ENCODE measurements around the gene PRKCZ. TPM values are rescaled to one million over a fixed set of nuclear protein-coding genes. Genes with fewer than 3 reads are reported as not detected.

Gene PRKCZ
- total and polyA plus RNA-seq, 2 of the 4 experiments (the other 2 are of a cell fraction), result 2.0 to 3.5 TPM

GRCh38 chr1:2185880-2186855 lies 136.0 kb downstream of the PRKCZ start:
- H2BK120ac ChIP-seq (ENCODE audit: low read depth, low read length), result no peak overlapping the region
- no peak for ATAC-seq (ENCODE audit: low read depth)
- no peak overlapping the region for H3K4me3 ChIP-seq (ENCODE audit: insufficient read depth, low read depth, low read length)
- H4K8ac ChIP-seq (ENCODE audit: low read depth in 2 of 2, low read length in 2 of 2), result no peak overlapping the region
- H3K4me2 ChIP-seq (ENCODE audit: low read depth, low read length), result no peak overlapping the region
- H3K27ac ChIP-seq (ENCODE audit: insufficient read depth, low read length), result no peak overlapping the region
- H2BK15ac ChIP-seq (ENCODE audit: low read depth, low read length), result no peak overlapping the region
- no peaks in the 10 kb centered on the region for H3K27me3 ChIP-seq (ENCODE audit: control insufficient read depth, insufficient read depth, low read length)
- H3K18ac ChIP-seq (ENCODE audit: low read depth, low read length), result no peak overlapping the region
- H3K9ac ChIP-seq (ENCODE audit: low read depth, low read length), result no peak overlapping the region
- no peak overlapping the region for H3K56ac ChIP-seq (ENCODE audit: extremely low read depth, insufficient read depth, low read length)
- H4K5ac ChIP-seq (ENCODE audit: low read depth, low read length), result no peak overlapping the region
- H3K23ac ChIP-seq (ENCODE audit: low read depth, low read length), result no peak overlapping the region
- peaks cover 9 to 24% of the 10 kb centered on the region in 2 experiments for H3K79me1 ChIP-seq (ENCODE audit: low read depth in 1 of 2, low read length in 2 of 2)
- no peak overlapping the region for H2BK20ac ChIP-seq (ENCODE audit: low read depth, low read length)
- no peak overlapping the region for H2AK5ac ChIP-seq (ENCODE audit: low read depth, low read length)
- no peak overlapping the region for H4K91ac ChIP-seq (ENCODE audit: insufficient read depth, low read depth, low read length)
- H2BK5ac ChIP-seq (ENCODE audit: low read depth, low read length, poor library complexity, severe bottlenecking), result no peak overlapping the region
- WGBS, 2 experiments (ENCODE audit: extremely low coverage in 2 of 2, insufficient read length in 1 of 2), result 100% methylated on average over 3 of the region's 38 CpGs; no CpG with 5 or more reads in 1 of the 2 experiments
- BruUV-seq (replicated peaks), result no TSS peak
- no peak overlapping the region for H2AK9ac ChIP-seq (replicated peaks; ENCODE audit: low read depth, low read length, poor library complexity)
- H3K4ac ChIP-seq (ENCODE audit: low read depth, low read length), result no peak overlapping the region
- CTCF ChIA-PET, result no interaction called here
- H3K9me3 ChIP-seq (ENCODE audit: control insufficient read depth, insufficient read depth, low read length), result no peaks in the 10 kb centered on the region
- H3K4me1 ChIP-seq (ENCODE audit: control insufficient read depth, insufficient read depth, low read length), result peaks cover 12% of the 10 kb centered on the region
- no peak overlapping the region for H3K14ac ChIP-seq (replicated peaks; ENCODE audit: low read depth, low read length)
- in situ Hi-C loops (cut with MboI; ENCODE audit: low sequenced_read_pairs) (loop anchor here (25.0 kb wide), 1 partner anchor 351 kb away; the partner anchor contains the start of genes HES5 and PANK4), intact Hi-C loops (cut with micrococcal nuclease) (no loop called here), dilution Hi-C loops (cut with HindIII; ENCODE audit: low sequenced_read_pairs, unreplicated experiment) (no loop called here)
- DNase-seq, result no peak
- H3K36me3 ChIP-seq (ENCODE audit: control insufficient read depth, insufficient read depth, low read length), result peaks cover 9% of the 10 kb centered on the region; the same call in 1 of the 2 replicates
- no peak overlapping the region for H2AFZ ChIP-seq (replicated peaks; ENCODE audit: low read length, poor library complexity)
- H4K20me1 ChIP-seq (ENCODE audit: insufficient read depth, low read length), result 0 out of 2 replicates have a peak, but pooled peaks cover 12% of the 10 kb centered on the region
- POLR2A ChIA-PET (ENCODE audit: unreplicated experiment), result no interaction called here
- H3K9me1 ChIP-seq (ENCODE audit: insufficient read depth, low read length), result no peaks in the 10 kb centered on the region
- TF ChIP-seq MAZ (IDR thresholded peaks at IDR 0.05; ENCODE audit: borderline replicate concordance, low read depth, low read length) (no peak), USF2 (IDR thresholded peaks at IDR 0.05; ENCODE audit: low read depth, low read length) (no peak), RAD21 (IDR thresholded peaks at IDR 0.05; ENCODE audit: low read length) (no peak), MXI1 (IDR thresholded peaks at IDR 0.05; ENCODE audit: borderline replicate concordance, low read depth, low read length) (no peak), POLR2A (IDR thresholded peaks at IDR 0.05; ENCODE audit: low read depth, low read length) (no peak), RCOR1 (IDR thresholded peaks at IDR 0.05; ENCODE audit: insufficient replicate concordance, low read length) (no peak), FOS (IDR thresholded peaks at IDR 0.05; ENCODE audit: low read depth, low read length) (no peak), SMC3 (IDR thresholded peaks at IDR 0.05; ENCODE audit: low read depth, low read length) (no peak), RFX5 (IDR thresholded peaks at IDR 0.05; ENCODE audit: low read depth, low read length) (no peak), CHD1 (IDR thresholded peaks at IDR 0.05; ENCODE audit: low read depth, low read length) (no peak), CEBPB (IDR thresholded peaks at IDR 0.05; ENCODE audit: low read depth, low read length) (no peak), NFE2L2 (IDR thresholded peaks at IDR 0.05; ENCODE audit: low read depth, low read length) (no peak), BHLHE40 (IDR thresholded peaks at IDR 0.05; ENCODE audit: low read depth, low read length) (no peak)
- TF ChIP-seq, protein P1, sequence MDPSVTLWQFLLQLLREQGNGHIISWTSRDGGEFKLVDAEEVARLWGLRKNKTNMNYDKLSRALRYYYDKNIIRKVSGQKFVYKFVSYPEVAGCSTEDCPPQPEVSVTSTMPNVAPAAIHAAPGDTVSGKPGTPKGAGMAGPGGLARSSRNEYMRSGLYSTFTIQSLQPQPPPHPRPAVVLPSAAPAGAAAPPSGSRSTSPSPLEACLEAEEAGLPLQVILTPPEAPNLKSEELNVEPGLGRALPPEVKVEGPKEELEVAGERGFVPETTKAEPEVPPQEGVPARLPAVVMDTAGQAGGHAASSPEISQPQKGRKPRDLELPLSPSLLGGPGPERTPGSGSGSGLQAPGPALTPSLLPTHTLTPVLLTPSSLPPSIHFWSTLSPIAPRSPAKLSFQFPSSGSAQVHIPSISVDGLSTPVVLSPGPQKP (IDR thresholded peaks at IDR 0.05; ENCODE audit: borderline replicate concordance, low read depth, low read length), result no peak
